HG03378 (cell line): Measurements from ENCODE around the gene ZMYM5.
A peak's percentile ranks its signal among the peaks of the same experiment; 100 is the strongest.
"Not testable (repeated sequence)": the region's sequence is repeated elsewhere in the genome, so short reads cannot be mapped to it uniquely, and the experiment has no call there.

ENCODE experiments used
- ATAC-seq: cut with Tn5 transposase; IDR thresholded peaks from one replicate; pipeline ENCODE4 v1.9.1; 2021; ENCODE audit warnings: mild to moderate bottlenecking, moderate library complexity; ENCODE audit not compliant: unreplicated experiment

ZMYM5 gene

GRCh38 chr13:19822673-19823072 is 40.8 kb downstream of the ZMYM5 start:
- no peak for ATAC-seq

- no peak for ATAC-seq
Observed at GRCh38 chr13:19818223-19818842, 45.1 kb downstream of the ZMYM5 start.

GRCh38 chr13:19817510-19818158 is 45.8 kb downstream of the ZMYM5 start:
- no peak for ATAC-seq

- no peak for ATAC-seq
Observed at GRCh38 chr13:19817106-19817505, 46.3 kb downstream of the ZMYM5 start.

- not testable (repeated sequence) for ATAC-seq
Observed at GRCh38 chr13:19815842-19816241, 47.6 kb downstream of the ZMYM5 start.

- no peak for ATAC-seq
Observed at GRCh38 chr13:19810996-19811881, 52.2 kb downstream of the ZMYM5 start.

- no peak for ATAC-seq
Observed at GRCh38 chr13:19810151-19810550, 53.3 kb downstream of the ZMYM5 start.

GRCh38 chr13:19805765-19806164 is 57.7 kb downstream of the ZMYM5 start:
- no peak for ATAC-seq

- ATAC-seq: no peak
Observed at GRCh38 chr13:19795956-19796355, 67.5 kb downstream of the ZMYM5 start.

GRCh38 chr13:19794631-19795030 is 68.8 kb downstream of the ZMYM5 start:
- ATAC-seq: no peak

- no peak for ATAC-seq
Observed at GRCh38 chr13:19791953-19792537, 71.4 kb downstream of the ZMYM5 start.

- ATAC-seq: peak; percentile 69
Observed at GRCh38 chr13:19782727-19783682, 80.4 kb downstream of the ZMYM5 start, which contains the start of gene PSPC1. Gene PSPC1 (minus strand): TSS chr13:19782945. CDS start chr13:19782757, 188 bp downstream.

- peak; percentile 29 for ATAC-seq
Observed at GRCh38 chr13:19782049-19782726, 81.3 kb downstream of the ZMYM5 start.

GRCh38 chr13:19781526-19781925 is 81.9 kb downstream of the ZMYM5 start:
- ATAC-seq: no peak

- ATAC-seq: not testable (repeated sequence)
Observed at GRCh38 chr13:19780753-19781418, 82.6 kb downstream of the ZMYM5 start.
